DOHH2 (cell line): ENCODE results near the gene PRIM1.

Source experiments
- H3F3A ChIP-seq: fragments of 200-600 bp; sonication (generic), shearing (Covaris generic); 2 replicates; pipeline ENCODE4 v1.6.0; 2016; ENCODE audit warnings: antibody characterized with exemption, mild to moderate bottlenecking; ENCODE audit not compliant: control insufficient read depth, insufficient read depth
- H3K27ac ChIP-seq: fragments of 200-600 bp; sonication (generic); 2 replicates; pipeline ENCODE4 v1.5.1; 2014; ENCODE audit warnings: low read depth, mild to moderate bottlenecking, low read length, moderate library complexity
- H3K27me3 ChIP-seq: fragments of 200-600 bp; sonication (generic); 2 replicates; pipeline ENCODE4 v1.6.1; 2014; ENCODE audit warnings: mild to moderate bottlenecking, low read length, mixed read lengths; ENCODE audit not compliant: control insufficient read depth
- H3K36me3 ChIP-seq: fragments of 200-600 bp; sonication (generic); 2 replicates; pipeline ENCODE4 v1.6.1; 2014; ENCODE audit warnings: mild to moderate bottlenecking, low read length, moderate library complexity, mixed read lengths; ENCODE audit not compliant: control insufficient read depth
- H3K4me1 ChIP-seq: fragments of 200-600 bp; sonication (generic); 2 replicates; pipeline ENCODE4 v1.6.1; 2014; ENCODE audit warnings: mild to moderate bottlenecking, low read length, mixed read lengths; ENCODE audit not compliant: control insufficient read depth
- H3K4me2 ChIP-seq: fragments of 200-600 bp; sonication (generic); 2 replicates; pipeline ENCODE4 v1.6.0; 2014; ENCODE audit warnings: mild to moderate bottlenecking, low read length, moderate library complexity
- H3K4me3 ChIP-seq: fragments of 200-600 bp; sonication (generic); 2 replicates; pipeline ENCODE4 v1.5.1; 2014; ENCODE audit warnings: mild to moderate bottlenecking, low read length, mixed read lengths
- H3K79me2 ChIP-seq: fragments of 200-600 bp; sonication (generic); 2 replicates; pipeline ENCODE4 v1.6.1; 2014; ENCODE audit warnings: mild to moderate bottlenecking, low read length, mixed read lengths; ENCODE audit not compliant: control insufficient read depth
- H3K9me2 ChIP-seq: fragments of 200-600 bp; sonication (generic); replicated peaks from 2 replicates; pipeline ENCODE4 v1.6.1; 2014; ENCODE audit warnings: mild to moderate bottlenecking, low read length, mixed read lengths; ENCODE audit not compliant: control insufficient read depth
- H3K9me3 ChIP-seq: fragments of 200-600 bp; sonication (generic); 2 replicates; pipeline ENCODE4 v1.6.1; 2014; ENCODE audit warnings: antibody characterized with exemption, low read length, mixed read lengths; ENCODE audit not compliant: control insufficient read depth, insufficient read depth
- H4K20me1 ChIP-seq: fragments of 200-600 bp; sonication (generic); 2 replicates; pipeline ENCODE4 v1.6.0; 2014; ENCODE audit warnings: low read depth, mild to moderate bottlenecking, antibody characterized with exemption, low read length, moderate library complexity; ENCODE audit not compliant: control insufficient read depth, insufficient read depth
- CTCF ChIP-seq: fragments of 200-600 bp; sonication (generic); IDR thresholded peaks from one replicate; pipeline ENCODE4 v1.5.1; 2014; ENCODE audit warnings: antibody characterized with exemption, mild to moderate bottlenecking, low read depth, low read length; ENCODE audit not compliant: poor library complexity, severe bottlenecking
- EZH2phosphoT487 ChIP-seq: fragments of 200-600 bp; sonication (generic); IDR thresholded peaks from 2 replicates; pipeline ENCODE4 v1.6.1; 2017; ENCODE audit warnings: borderline replicate concordance, mild to moderate bottlenecking, antibody characterized with exemption, low read length, moderate library complexity, mixed read lengths

Gene PRIM1

GRCh38 chr12:56785141-56785865 is 33.2 kb upstream of the PRIM1 start:
- Histone ChIP-seq H3K79me2 (no peaks in the 10 kb centered on the region), H3K9me3 (no peaks in the 10 kb centered on the region), H3K4me2 (no peak overlapping the region), H3K9me2 (no peaks in the 10 kb centered on the region), H4K20me1 (no peaks in the 10 kb centered on the region), H3K27me3 (no peaks in the 10 kb centered on the region), H3K4me1 (no peaks in the 10 kb centered on the region), H3F3A (no peaks in the 10 kb centered on the region), H3K4me3 (no peak overlapping the region), H3K36me3 (no peaks in the 10 kb centered on the region), H3K27ac (no peak overlapping the region)
- TF ChIP-seq CTCF = no peak
- no peak for TF ChIP-seq EZH2phosphoT487

DNA sequence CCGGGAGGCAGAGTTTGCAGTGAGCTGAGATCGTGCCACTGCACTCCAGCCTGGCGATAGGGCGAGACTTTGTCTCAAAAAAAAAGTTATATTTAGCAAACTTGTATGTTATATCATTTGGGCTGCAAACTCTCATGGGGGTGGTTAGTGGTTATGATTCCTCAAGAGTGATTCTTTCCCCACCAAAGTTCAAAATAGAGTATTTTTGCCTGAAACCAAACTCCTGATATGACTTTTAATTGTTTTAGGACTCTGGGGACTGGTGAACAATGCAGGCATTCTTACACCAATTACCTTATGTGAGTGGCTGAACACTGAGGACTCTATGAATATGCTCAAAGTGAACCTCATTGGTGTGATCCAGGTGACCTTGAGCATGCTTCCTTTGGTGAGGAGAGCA is 29.6 kb upstream of the PRIM1 start:
- no peaks in the 10 kb centered on the region for H3K27me3 ChIP-seq
- no peaks in the 10 kb centered on the region for H3F3A ChIP-seq
- no peaks in the 10 kb centered on the region for H3K9me2 ChIP-seq
- no peak overlapping the region for H3K4me2 ChIP-seq
- no peak for TF ChIP-seq EZH2phosphoT487
- no peak for TF ChIP-seq CTCF
- no peaks in the 10 kb centered on the region for H4K20me1 ChIP-seq
- no peaks in the 10 kb centered on the region for H3K36me3 ChIP-seq
- no peaks in the 10 kb centered on the region for H3K79me2 ChIP-seq
- H3K9me3 ChIP-seq = no peaks in the 10 kb centered on the region
- no peaks in the 10 kb centered on the region for H3K4me1 ChIP-seq
- H3K27ac ChIP-seq = no peak overlapping the region
- no peak overlapping the region for H3K4me3 ChIP-seq

DNA sequence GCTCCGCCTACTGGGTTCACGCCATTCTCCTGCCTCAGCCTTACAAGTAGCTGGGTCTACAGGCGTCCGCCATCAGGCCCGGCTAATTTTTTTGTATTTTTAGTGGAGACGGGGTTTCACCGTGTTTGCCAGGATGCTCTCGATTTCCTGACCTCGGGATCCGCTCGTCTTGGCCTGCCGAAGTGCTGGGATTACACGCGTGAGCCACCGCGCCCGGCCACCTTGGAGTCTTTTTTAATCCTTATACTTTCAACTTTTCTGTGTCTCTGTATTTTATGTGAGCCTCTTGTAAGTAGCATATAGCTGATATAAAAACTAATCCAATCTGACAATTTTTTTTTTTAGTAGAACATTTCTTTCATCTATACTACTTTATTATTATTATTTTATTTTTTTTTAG is 26.6 kb upstream of the PRIM1 start:
- Histone ChIP-seq H3F3A (no peaks in the 10 kb centered on the region), H4K20me1 (no peaks in the 10 kb centered on the region), H3K4me1 (peaks cover 16% of the 10 kb centered on the region), H3K4me3 (no peak overlapping the region), H3K36me3 (no peaks in the 10 kb centered on the region), H3K4me2 (no peak overlapping the region), H3K79me2 (no peaks in the 10 kb centered on the region), H3K9me2 (no peaks in the 10 kb centered on the region), H3K27me3 (no peaks in the 10 kb centered on the region), H3K9me3 (no peaks in the 10 kb centered on the region), H3K27ac (no peak overlapping the region)
- TF ChIP-seq EZH2phosphoT487 (no peak), CTCF (no peak)
